Stimulated activated naive CD4-positive, alpha-beta T cell (primary cell): Measurements from ENCODE around the gene PKM.

ENCODE experiments used
- DNase-seq, 6 experiments: peaks; one replicate each; lab custom pipeline; 2025; lab: John Stamatoyannopoulos, UW

PKM gene

DNA sequence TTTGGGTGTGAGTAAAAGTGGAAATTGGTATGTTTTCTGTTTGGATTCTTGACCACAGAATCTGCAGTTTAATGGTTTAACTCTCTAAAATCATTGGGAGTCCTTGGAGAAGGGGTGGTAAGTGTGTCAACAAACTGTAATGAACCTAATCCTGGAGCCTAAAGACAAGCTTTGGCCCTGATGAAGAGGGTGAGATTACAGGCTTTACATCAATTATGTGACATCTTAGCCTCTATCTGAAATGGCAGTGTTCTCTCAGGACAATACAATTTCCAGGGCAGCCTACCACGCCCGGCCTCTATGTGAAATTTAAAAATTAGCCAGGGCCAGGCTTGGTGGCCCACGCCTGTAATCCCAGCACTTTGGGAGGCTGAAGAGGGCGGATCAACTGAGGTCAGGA lies 4.3 kb upstream of the PKM start:
- DNase-seq: no peak

DNA sequence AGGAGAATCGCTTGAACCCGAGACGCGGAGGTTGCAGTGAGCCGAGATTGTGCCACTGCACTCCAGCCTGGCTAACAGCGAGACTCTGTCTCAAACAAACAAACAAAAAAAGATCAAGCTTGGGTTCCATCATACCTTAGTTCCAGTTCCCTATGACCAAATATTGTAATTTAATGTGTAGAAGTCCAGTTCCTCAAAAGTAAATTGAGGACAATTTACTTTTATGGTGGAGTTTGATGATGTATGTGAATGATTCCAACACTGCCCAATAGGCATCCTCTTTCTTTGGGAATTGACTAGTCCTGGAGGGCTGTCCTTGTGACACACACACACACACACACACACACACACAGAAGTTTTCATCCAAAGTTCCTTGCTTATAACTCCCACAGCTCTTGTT lies 2.8 kb upstream of the PKM start:
- no peak for DNase-seq

- peak; percentile 24 to 77 (median 66) for DNase-seq
These were observed 966 bp upstream of the PKM start for GRCh38 chr15:72231833-72232478.

GRCh38 chr15:72230197-72231065 lies 559 bp downstream of the PKM start:
- DNase-seq: peak; percentile 23 to 68 (median 45)

- DNase-seq: peak in 1 of 6 experiments; percentile 37
These were observed 1.1 kb downstream of the PKM start for GRCh38 chr15:72229947-72230196.

DNA sequence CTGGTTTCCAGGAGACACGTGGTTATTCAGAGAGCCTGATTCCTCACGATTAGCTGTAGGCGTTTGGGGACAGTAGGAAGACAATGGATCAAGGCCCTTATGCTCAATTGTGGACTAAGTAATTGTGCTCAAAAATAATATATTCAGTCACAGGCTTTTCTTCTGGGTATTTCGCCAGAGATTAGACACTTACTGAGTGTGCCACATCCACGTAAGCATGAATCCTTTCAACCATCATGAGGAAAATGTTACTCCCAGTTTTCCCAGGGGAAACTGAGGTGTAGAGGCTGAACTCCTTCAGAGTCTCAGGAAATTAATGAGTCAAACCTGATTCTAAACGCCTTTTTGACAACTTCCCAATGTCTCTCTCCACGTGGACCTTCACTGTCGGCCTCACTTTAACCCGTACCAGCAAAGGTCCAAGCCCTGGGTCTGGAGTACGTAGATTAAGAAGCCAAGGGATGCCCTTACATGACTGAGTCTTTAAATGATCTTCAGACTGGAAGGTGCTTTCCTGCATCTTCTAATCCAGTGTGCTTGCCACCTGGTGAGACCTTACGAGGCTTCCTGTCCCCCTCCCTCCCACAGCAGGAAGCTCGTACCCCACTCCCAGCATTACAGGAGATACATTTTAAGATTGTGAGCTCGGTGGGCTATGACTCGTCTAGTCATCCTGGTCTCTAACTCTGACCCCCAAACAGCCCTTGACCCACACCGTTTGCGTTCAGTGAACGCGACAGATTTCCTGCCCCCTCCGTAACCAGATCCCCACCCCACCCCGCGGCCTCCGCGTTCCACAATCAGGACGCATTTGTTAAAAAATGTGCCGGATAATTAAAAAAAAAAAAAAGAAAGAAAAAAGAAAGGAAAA lies 1.7 kb downstream of the PKM start:
- peak; percentile 18 to 38 (median 32) for DNase-seq

DNA sequence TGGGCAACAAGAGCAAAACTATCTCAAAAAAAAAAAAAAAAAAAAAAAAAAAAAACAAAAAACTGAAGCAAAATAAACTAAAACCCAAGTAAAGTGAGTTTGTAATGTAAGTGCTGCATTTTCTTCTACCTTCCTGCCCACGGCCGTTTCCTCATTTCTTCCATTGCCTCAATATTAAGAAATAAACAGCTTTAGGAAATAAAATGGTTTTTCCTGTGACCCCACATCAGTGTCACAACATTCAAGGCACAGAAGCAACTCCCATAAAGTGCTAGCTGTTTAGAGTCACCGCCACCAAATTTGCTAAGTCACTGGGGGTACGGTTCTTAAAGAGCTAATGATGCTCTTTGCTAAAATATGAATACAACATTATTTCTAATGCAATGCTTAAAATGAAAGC lies 3.3 kb downstream of the PKM start:
- DNase-seq: no peak

DNA sequence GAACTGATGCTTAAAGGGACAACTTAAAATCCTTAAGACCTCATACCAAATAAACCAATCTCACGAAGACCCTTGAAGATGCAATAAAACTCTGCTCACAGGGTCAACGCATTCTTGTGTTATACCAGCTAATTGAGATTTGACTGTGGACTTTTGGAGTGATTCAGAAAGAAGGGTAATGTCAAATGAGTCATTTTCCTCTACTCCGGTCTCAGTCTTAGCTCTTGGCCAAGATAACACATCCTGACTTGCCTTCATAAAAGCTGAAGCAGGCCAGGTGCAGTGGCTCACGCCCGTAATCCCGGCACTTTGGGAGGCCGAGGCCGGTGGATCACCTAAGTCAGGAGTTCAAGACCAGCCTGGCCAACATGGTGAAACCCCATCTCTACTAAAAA lies 3.8 kb downstream of the PKM start:
- no peak for DNase-seq

DNA sequence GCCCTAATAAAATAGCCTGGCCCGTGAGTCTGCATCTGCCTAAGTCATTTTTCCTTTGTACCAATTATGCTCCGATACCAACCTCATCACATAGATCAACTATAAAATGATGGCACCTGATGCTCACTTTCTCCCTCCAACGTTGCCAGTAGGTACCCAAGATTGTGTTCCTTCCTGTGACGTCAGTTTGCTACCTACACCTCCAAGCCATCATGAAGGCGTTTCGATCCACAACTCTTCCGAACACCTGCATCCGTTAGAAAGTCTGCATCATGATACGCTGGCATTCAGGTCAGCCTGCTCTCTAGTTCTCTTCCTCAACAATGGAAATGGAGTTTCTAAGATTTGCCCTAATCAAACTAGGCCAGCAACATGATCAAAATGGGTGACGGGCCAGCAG lies 7.7 kb downstream of the PKM start:
- no peak for DNase-seq

- no peak for DNase-seq
These were observed 8.6 kb downstream of the PKM start for GRCh38 chr15:72222393-72222792.

DNA sequence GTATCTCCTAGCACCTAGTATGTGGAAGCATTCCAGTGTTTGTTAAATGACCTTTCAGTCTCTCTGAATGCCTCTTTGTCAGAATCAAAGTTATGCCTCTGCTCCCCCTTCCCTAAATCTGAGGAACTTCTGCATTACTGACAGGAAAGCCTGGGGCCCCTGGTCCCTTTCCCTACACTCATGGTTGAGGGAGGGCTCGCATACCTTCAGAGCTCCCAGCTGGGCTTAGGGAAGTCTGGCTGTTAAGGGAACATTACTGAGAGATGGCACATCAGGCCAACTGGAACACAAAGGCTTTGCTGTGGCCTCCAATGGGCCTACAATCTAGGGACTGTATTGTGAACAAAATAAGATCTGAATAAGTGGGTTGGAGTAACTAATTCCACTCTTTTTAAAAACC lies 10.3 kb downstream of the PKM start:
- no peak for DNase-seq

DNA sequence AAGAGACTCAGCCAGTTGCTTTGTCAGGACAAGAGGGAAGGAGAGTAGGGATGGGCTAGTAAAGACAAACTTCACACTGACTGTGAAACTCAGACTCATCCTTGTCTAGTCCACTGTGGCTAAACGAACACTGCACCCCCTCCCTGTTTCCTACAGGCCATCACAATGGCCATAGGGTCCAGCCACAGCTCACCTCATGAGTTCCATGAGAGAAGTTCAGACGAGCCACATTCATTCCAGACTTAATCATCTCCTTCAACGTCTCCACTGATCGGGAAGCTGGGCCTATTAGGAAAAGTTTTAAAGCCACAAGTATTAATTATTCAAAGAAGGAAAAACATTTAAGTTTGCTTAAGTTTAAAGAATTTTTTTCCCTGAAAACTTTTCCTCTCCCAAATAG lies 13.8 kb downstream of the PKM start:
- no peak for DNase-seq

GRCh38 chr15:72216079-72216478 lies 14.9 kb downstream of the PKM start:
- DNase-seq: no peak

DNA sequence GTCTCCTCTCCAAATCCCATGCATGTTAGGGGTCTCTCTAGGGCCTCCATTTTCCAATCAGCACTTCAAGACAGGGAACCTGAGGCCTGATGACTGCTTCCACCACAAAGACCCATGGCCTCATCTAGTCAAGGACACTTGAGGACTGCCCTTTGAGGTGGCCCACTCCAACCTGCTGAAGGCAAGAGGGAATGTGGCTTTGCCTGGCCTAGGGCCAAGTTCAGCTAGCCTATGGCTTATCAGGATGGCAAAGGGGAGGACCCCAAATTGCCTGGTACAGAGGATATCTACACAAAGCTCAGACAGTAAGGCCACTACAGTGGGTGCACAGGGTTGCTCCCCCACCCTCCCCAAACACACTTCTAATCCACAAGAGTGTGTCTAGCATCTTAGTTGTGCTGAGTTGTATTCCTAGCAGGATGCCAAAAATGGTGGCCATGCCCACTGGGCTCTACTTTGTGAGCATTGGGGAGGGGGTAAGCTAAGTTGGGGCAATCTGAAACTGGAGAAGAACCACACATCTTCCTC lies 23.4 kb downstream of the PKM start:
- DNase-seq: no peak

- no peak for DNase-seq
These were observed 24.4 kb downstream of the PKM start for GRCh38 chr15:72206677-72207000.

GRCh38 chr15:72205896-72206676 lies 24.9 kb downstream of the PKM start:
- no peak for DNase-seq

DNA sequence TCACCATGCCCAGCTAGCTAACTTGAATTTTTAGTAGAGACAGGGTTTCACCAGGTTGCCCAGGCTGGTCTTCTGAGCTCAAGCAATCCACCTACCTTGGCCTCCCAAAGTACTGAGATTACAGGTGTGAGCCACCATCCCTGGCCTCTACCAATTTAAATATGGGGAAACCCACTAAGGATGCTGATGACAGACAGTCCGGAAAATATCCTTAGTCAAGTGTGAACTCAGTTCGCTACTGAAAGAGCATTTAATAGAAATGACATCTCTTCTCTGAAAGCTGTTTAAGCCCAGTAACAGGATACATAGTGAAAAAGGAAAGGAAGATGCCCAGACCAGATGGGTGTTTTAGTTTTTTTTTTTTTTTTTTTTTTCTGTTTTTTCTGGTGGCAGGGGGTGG lies 25.7 kb downstream of the PKM start:
- DNase-seq: no peak

- DNase-seq: no peak
These were observed 27.5 kb downstream of the PKM start for GRCh38 chr15:72203507-72203837.

- no peak for DNase-seq
These were observed 28.0 kb downstream of the PKM start for GRCh38 chr15:72202801-72203506.

DNA sequence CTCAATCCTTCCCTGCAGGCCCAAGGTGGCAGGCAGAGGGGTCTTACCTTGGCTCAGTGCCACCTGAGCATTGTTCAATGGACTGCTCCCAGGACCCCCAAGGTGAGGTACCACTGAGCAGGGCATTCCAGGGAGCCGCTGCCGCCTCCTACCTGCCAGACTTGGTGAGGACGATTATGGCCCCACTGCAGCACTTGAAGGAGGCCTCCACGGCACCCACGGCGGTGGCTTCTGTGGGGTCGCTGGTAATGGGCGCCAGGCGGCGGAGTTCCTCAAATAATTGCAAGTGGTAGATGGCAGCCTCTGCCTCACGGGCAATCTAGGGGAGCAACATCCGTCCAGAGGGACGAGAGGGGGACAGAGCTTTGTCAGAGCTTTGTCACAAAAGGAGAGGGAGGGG lies 28.7 kb downstream of the PKM start:
- DNase-seq: no peak

GRCh38 chr15:72201391-72201921 lies 29.5 kb downstream of the PKM start:
- DNase-seq: no peak
